Neural cell (in vitro differentiated cells): Measurements from ENCODE around the gene HDAC9.

Source experiments
- EP300 ChIP-seq: fragments of 450-650 bp; conservative IDR thresholded peaks from 2 replicates; pipeline ENCODE4 v1.6.1; 2014; ENCODE audit warnings: antibody characterized with exemption, mild to moderate bottlenecking, moderate library complexity; ENCODE audit not compliant: poor library complexity, severe bottlenecking
- EZH2 ChIP-seq: fragments of 200-600, 300-800 bp; shearing (Covaris generic), sonication (generic); IDR thresholded peaks from 2 replicates; pipeline ENCODE4 v1.6.1; 2014; ENCODE audit warnings: antibody characterized with exemption, low read length, borderline replicate concordance, mild to moderate bottlenecking; ENCODE audit not compliant: insufficient read depth, poor library complexity, severe bottlenecking
- MXI1 ChIP-seq: fragments of 450-650 bp; conservative IDR thresholded peaks from 2 replicates; pipeline ENCODE4 v1.6.1; 2014; ENCODE audit warnings: antibody characterized with exemption, mild to moderate bottlenecking; ENCODE audit not compliant: poor library complexity, severe bottlenecking
- POLR2AphosphoS5 ChIP-seq: IDR thresholded peaks from 2 replicates; pipeline ENCODE4 v1.6.1; 2012
- RAD21 ChIP-seq: fragments of 450-650 bp; conservative IDR thresholded peaks from 2 replicates; pipeline ENCODE4 v1.6.1; 2014; ENCODE audit warnings: antibody characterized with exemption, mild to moderate bottlenecking, moderate library complexity
- REST ChIP-seq: IDR thresholded peaks from 2 replicates; pipeline ENCODE4 v1.6.1; 2012; ENCODE audit warnings: borderline replicate concordance
- TAF1 ChIP-seq: IDR thresholded peaks from 2 replicates; pipeline ENCODE4 v1.6.1; 2012; ENCODE audit warnings: low read depth
- TF ChIP-seq, protein P1 (sequence below): fragments of 450-650 bp; IDR thresholded peaks from 2 replicates; pipeline ENCODE4 v1.5.1; 2014; ENCODE audit warnings: antibody characterized with exemption, mild to moderate bottlenecking, moderate library complexity; ENCODE audit not compliant: poor library complexity, severe bottlenecking

- TF ChIP-seq POLR2AphosphoS5 (no peak), REST (no peak), EZH2 (no peak), TAF1 (no peak), RAD21 (no peak), MXI1 (no peak), EP300 (no peak)
- TF ChIP-seq, protein P1, sequence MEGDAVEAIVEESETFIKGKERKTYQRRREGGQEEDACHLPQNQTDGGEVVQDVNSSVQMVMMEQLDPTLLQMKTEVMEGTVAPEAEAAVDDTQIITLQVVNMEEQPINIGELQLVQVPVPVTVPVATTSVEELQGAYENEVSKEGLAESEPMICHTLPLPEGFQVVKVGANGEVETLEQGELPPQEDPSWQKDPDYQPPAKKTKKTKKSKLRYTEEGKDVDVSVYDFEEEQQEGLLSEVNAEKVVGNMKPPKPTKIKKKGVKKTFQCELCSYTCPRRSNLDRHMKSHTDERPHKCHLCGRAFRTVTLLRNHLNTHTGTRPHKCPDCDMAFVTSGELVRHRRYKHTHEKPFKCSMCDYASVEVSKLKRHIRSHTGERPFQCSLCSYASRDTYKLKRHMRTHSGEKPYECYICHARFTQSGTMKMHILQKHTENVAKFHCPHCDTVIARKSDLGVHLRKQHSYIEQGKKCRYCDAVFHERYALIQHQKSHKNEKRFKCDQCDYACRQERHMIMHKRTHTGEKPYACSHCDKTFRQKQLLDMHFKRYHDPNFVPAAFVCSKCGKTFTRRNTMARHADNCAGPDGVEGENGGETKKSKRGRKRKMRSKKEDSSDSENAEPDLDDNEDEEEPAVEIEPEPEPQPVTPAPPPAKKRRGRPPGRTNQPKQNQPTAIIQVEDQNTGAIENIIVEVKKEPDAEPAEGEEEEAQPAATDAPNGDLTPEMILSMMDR = no peak
Measured at GRCh38 chr7:18518555-18518954, 23.0 kb downstream of the HDAC9 start.
